GM18907 (cell line): ENCODE data around the gene RAB9B.
A peak's percentile ranks its signal among the peaks of the same experiment; 100 is the strongest.
"Not testable (repeated sequence)": the region's sequence is repeated elsewhere in the genome, so short reads cannot be mapped to it uniquely, and the experiment has no call there.

ENCODE experiments used
- ATAC-seq: cut with Tn5 transposase; IDR thresholded peaks from one replicate; pipeline ENCODE4 v1.9.1; 2021; ENCODE audit warnings: mild to moderate bottlenecking, moderate library complexity; ENCODE audit not compliant: unreplicated experiment

RAB9B gene

GRCh38 chrX:103817101-103817500, 15.0 kb downstream of the RAB9B start:
- not testable (repeated sequence) for ATAC-seq

- ATAC-seq, result no peak
Observed at GRCh38 chrX:103811858-103812257, 20.2 kb downstream of the RAB9B start.

DNA sequence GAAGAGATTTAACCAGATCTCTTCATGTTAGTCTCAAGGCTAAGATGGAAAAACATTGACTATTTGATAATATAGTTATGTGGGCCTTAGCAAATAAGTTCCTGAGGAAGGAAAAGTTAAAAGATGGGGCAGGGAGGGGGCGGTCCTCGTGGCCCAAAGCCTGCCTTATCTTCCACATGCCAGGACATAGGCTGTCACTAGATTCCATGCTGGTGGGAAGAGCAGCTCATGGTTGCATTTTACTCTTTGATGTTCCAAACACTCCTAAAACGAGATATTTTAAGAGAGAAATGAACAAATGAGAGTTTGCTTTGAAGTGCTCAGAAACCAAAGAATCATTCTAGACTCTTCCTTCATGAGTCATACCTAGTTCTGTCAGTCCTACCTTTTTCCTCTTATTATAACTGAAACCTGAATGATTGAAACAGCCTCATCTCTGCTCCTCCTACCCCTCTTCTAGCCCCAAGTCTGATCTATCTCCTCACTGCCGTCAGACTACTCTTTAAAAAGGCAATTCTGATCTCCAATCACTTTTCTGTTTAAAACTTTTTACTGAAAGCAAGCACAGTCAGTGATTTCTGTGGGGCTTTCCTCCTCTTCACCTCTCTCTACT, 25.1 kb downstream of the RAB9B start:
- ATAC-seq, result no peak

DNA sequence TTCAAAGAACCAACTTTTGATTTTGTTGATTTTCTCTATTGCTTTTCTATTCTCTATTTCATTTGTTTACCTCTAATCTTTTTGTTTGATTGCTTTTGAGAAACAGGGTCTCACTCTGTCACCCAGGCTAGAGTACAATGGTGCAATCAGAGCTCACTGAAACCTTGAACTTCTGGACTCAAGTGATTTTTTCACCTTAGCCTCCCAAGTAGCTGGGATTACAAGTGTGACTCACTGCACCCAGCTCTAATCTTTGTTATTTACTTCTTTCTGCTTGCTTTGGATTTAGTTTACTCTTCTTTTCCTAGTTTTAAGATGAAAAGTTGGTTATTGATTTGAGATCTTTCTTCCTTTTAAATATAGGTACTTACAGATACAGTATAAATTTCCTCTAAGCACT, 26.2 kb downstream of the RAB9B start:
- no peak for ATAC-seq

GRCh38 chrX:103800318-103800717, 31.7 kb downstream of the RAB9B start:
- ATAC-seq, result no peak

DNA sequence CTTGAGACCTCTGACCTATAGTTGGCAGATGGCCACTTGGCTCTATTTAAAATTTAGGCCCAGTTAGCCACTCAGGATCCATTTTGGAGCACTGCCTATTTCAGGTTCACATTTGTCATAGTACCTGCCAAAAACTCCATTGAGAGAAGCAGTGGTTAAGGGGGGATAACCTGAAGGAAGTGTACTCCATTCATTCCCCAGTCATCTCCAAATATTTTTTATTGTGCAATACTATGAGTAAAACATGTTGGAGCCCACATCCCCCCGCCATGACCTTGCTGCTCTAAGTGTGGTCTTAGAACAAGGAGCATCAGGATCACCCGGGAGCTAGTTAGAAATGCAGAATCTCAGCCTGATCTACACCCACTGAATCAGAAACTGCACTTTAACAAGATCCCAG, 34.4 kb downstream of the RAB9B start:
- no peak for ATAC-seq

DNA sequence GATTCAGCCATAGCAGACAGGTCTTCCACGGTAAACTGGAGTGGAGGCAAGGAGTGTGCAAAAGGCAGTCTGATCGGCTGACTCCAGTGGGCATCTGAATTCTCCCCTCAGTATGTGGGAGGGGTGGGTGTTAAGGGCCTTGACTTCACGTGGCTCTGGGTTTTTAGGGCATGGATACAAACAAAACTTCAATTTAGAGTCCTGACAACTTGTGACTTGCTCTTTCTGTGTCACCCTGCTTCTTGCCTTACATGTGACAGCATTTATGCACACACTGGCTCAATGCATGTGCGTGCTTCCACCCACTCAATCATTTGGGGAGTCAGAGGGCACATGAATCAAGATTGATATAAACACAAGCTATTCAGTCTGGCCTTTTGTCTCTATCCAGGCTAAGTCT, 37.9 kb downstream of the RAB9B start:
- ATAC-seq, result no peak

DNA sequence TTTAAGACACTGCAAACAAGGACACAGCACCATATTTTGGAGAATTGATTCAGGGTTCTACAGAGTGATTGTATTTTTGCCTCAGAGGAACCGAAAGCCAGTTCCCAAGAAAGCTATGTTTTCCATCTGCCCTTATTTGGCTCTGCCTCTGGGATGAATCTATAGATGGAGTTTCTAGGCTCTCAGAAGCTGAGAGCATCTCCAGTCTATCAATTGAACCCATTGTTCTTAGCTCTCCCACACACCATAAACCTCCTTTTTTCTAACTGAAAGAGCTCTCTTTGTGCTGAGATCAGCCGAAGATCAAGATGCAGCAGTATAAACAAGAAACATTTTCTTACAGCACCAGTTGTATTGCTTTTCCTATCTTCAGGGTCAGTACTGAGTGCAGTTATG, 38.5 kb downstream of the RAB9B start:
- ATAC-seq, result no peak

GRCh38 chrX:103792916-103793544, 39.0 kb downstream of the RAB9B start:
- no peak for ATAC-seq

DNA sequence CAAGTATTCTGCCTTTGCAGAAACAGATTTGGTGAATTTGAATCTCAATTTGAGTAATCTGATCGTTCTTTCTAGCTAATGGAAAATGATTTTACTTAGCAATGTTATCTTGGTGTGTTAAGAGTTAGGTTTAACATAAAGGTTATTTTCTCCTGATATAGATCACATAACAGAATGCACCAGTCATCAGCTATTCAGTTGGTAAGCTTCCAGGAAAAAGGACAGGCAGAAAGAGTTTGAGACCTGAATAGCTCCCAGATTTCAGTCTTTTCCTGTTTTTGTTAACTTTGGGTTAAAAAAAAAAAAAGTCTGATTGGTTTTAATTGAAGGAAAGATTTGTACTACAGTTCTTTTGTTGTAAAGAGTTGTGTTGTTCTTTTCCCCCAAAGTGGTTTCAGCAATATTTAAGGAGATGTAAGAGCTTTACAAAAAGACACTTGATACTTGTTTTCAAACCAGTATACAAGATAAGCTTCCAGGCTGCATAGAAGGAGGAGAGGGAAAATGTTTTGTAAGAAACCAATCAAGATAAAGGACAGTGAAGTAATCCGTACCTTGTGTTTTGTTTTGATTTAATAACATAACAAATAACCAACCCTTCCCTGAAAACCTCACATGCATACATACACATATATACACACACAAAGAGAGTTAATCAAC, 40.1 kb downstream of the RAB9B start:
- ATAC-seq, result no peak

DNA sequence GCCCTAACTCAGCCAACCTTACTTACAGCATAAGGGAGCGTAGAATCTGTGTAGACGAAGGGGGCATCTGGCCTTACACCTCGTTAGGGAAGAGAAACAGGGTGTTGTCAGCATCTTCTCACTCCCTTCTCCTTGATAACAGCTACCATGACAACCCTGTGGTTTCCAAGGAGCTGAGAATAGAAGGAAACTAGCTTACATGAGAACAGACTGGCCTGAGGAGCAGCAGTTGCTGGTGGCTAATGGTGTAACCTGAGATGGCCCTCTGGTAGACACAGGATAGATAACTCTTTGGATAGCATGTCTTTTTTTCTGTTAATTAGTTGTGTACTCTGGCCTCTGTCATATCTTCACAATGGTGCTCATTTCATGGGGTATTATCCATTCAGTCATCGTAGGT, 40.8 kb downstream of the RAB9B start:
- no peak for ATAC-seq

DNA sequence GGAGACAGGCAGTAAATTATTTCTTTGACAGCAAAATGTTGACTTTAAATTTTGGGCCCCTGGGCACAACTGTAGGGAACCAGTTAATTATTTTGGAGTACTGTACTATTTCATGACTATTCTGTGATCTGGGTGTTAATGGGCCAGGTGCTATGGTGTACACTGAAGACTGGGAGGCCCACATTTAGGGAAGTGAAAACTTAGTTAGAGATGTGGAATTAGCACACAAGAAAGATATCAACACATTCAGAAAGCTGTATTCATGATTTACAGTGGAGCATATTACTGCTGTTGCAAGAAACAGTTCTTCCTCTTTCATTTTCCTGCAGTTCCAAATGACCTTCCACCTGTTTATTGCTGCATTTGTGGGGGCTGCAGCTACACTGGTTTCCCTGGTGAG, 43.1 kb downstream of the RAB9B start:
- ATAC-seq, result peak; percentile 90

- no peak for ATAC-seq
Observed at GRCh38 chrX:103783971-103784370, 48.1 kb downstream of the RAB9B start.

DNA sequence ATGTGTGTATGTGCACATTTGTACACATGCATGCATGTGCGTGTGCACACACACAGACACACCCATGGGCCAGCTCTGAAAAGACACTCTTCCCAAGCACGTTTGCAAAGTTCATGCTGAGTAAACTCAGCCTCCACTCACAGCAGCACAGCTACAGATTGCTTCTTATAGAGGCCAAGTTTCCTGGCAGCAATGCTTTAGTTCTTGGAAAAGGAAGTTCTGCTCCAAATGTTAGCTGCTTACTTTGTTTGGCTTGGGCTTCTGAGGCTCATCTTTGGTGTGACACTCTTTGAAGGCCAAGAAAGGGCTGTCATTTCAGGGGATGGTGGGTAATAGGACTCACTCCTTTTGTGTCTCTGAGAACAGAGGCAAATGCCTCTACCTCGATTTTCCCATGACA, 48.9 kb downstream of the RAB9B start:
- no peak for ATAC-seq

DNA sequence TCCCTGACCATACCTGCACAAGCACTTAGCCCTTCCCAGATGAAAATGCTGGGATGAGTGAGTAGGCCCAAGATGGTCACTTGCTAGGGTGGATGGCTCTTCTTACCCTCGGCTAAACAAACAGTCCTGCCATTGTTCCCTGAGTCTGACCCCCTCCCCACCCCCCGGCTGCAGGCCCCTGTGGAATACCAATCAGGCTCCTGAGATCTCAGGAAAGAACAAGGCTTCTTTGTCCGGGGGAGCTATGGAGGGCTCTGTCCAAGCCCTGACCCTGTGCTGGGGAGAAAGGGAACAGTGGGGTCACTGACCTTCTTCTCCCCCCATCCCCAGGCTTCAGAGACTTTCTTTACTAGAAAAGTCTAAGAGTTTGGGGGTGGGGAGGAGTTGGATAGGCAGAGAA, 49.4 kb downstream of the RAB9B start:
- no peak for ATAC-seq

DNA sequence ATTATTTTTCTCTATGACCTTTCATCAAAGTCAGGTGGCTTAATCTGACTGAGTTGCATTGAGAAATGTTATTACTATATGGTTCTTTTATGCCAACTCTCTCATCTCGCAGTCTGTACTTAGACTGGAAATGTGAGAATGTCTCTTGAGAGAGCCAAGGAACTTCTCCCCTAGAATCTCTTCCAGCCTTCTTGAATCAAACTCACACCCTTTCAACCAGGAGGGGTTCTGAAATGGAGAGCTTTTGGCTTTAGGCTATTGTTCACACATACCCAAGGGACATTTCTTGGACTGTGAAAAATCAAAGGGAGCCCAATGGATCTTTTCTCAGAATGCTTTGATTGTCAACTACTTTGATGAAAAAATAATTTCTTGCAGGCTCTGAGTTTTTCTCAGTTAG, 50.4 kb downstream of the RAB9B start:
- no peak for ATAC-seq

DNA sequence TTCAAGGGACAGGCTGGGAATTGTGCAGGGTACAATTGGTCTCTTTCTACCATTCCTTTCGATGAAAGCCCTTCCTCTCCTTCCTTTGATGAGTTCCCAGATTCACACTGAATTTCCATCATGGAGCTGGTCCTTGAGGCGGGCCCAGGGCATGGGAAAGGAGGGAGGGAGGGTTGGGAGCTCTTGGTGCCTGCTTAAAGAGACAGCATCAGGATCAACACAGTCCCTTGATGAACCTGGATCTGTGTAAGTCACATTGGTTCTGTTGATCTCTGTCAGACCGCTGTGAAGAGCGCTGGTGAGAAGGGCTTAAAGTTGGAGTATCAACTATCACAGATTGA, 51.0 kb downstream of the RAB9B start:
- no peak for ATAC-seq

DNA sequence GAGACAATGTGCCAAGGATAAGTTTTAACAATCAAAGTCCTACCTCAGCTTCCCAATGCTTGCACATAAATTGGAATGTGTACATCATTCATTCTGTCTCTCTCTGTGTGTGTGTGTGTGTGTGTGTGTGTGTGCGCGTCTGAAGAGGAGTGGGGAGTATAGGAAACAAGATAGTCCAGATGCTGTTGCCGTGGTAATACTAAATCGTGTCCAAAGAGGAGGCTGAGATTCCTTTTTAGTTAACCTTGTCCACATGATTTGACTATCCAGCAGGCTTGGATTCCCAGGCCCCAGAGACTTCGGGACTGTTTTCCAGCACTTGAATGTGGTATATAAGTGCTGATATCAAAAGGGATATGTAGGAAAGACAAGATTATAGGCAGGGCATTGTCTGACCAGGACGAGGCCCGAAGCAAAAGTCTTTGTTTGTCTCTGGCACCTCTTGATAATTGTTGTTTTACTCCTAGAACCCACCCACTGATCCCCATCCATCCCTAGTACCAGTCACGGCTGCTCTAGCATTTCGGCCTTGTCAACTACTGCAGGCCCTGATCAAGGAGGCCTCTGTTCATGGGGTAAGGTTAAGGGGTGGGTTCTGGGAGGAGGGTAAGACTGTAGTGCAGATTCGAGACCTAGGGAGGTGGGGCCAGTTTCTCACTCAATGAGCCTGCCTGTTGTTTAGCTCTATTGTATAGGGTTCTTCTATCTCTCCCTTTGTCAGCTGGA, 51.6 kb downstream of the RAB9B start:
- ATAC-seq, result no peak

DNA sequence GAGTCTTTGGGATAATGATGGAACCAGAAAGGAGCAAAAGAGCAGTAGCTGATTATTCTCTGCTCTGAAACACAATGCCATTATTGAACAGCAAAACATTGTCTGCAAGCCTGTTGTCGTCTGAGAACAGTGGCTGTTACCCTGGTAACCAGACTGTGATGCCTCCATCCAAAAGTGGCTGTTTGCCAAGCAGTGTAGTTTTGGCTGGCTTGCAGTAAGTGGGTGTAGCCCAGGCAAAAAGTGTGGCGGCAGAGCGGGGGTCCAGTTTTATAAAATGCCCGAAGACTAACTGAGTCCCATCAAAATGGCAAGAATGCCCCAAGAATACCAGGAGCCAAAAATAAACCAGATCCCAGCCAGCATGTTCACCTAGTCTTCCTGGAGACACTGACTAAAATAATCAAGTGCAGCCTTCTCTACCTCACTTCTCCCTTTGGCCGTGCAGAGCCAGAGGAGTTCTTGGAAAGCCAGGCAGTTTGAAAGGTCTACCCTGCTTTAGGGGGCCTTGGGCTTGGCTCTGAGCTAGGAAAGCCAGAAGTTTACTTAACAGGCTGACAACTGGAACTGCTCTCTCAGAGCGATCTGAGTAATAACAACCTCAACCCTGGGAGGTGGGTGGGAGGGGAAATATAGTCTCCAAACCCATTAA, 52.8 kb downstream of the RAB9B start:
- no peak for ATAC-seq

- no peak for ATAC-seq
Observed at GRCh38 chrX:103776546-103776945, 55.5 kb downstream of the RAB9B start, which contains the start of gene PLP1. TSS of gene PLP1 (plus strand) at chrX:103776840. CDS start at chrX:103776996, 156 bp downstream.

GRCh38 chrX:103774070-103774642, 57.9 kb downstream of the RAB9B start:
- no peak for ATAC-seq
